Measurements from ENCODE around the gene SMO.

- TF ChIP-seq CTCF (IDR thresholded peaks at IDR 0.05), result no peak
- TF ChIP-seq EP300 (IDR thresholded peaks at IDR 0.05), result no peak
Observed at GRCh38 chr7:129209067-129209926, 20.9 kb downstream of the SMO start.
